NCI-H748 (cell line): ENCODE data around the gene C1orf226.

Source experiments
- DNase-seq: peaks from one replicate; lab custom pipeline; 2025; ENCODE audit not compliant: unreplicated experiment; lab: John Stamatoyannopoulos, UW

C1orf226 gene

DNA sequence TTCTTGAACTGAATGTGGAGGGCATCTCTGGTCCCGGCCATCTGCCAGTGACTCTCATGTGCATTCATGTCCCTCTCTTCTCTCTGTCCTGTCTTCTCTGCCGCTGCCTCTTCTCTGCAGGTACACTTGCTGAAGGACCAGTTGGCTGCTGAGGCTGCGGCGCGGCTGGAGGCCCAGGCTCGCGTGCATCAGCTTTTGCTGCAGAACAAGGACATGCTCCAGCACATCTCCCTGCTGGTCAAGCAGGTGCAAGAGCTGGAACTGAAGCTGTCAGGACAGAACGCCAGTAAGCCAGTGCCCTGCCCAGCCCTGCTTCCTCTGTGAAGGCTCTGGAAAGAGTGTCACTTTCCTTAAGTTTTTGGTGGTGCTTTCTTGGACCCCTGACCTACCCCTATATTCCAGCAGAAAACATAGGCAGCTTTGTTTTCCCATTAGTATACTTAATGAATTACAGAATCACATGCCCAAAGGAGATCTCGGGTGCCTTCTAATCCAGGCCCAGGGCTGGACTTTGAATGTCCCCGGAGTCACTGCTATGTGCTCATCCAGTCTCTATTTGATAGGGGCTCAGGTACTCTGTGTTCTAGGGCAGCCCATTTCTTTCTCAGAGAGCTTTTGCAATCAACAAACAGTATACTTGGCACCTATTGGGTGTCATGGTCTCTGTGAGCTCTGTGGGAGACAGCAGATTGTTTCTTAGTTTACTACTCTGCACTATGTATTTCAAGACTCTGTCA, 16.1 kb upstream of the C1orf226 start:
- DNase-seq: no peak

- DNase-seq: no peak
Observed at GRCh38 chr1:162366149-162366548, 15.4 kb upstream of the C1orf226 start.

DNA sequence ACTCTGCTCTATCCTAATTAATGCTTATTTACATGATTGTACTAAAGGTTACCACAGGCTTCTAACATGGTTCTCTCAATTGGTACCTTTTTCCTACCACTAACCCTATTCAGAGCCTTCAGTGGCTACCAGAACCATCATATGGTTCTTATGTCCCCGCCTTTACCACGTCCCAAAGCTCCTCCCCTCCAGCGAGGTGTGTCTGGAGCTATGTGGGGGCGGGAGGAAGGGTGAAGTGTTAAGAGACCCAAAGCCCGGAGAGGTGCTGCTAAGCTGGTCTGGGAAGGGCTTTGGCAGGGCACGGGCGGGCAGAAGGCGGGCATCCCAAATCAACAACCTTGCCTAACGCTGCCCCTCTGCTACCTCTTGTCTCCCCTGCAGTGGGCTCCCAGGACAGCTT, 14.9 kb upstream of the C1orf226 start:
- DNase-seq: no peak

DNA sequence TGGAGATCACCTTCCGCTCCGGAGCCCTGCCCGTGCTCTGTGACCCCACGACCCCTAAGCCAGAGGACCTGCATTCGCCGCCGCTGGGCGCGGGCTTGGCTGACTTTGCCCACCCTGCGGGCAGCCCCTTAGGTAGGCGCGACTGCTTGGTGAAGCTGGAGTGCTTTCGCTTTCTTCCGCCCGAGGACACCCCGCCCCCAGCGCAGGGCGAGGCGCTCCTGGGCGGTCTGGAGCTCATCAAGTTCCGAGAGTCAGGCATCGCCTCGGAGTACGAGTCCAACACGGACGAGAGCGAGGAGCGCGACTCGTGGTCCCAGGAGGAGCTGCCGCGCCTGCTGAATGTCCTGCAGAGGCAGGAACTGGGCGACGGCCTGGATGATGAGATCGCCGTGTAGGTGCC, 14.5 kb upstream of the C1orf226 start:
- no peak for DNase-seq

- DNase-seq: no peak
Observed at GRCh38 chr1:162367772-162368171, 13.8 kb upstream of the C1orf226 start.

DNA sequence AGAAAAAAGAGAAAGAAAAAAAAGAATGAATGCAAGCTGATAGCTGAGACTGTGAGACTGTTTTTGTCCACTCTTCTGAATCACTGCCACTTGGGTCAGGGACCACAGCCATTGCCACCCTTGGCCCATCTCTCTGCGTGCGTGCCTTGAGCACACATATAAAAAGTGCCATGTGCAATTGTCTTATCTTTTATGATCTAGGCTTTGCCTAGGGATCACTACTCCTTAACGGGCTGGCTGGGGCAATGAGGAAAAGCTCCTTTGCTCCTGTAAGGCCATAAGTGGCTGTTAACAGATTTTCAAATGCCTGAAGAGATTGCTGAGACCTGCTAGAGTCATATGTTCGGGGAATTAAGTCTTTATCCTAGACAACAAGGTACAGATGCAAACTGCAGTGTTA, 13.1 kb upstream of the C1orf226 start:
- DNase-seq: no peak

DNA sequence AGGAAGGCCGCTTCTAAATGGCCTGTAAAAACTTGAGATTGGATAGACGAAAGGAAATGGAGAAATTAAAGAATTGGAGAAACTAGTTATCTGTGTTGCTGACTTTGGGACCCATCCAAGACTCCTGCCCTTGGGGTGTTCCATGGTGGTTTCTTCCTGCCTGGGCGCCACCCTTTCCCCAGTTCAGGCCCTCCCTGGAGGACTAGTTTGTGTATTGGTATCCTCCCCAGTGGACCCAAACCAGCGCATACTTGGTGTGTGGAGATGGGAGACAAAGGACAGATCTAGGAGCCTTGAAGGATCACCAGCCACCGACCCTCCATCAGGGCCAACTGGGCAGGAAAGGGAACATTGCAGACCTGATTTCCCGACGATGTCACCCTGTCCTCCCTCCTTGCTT, 12.0 kb upstream of the C1orf226 start:
- DNase-seq: no peak

DNA sequence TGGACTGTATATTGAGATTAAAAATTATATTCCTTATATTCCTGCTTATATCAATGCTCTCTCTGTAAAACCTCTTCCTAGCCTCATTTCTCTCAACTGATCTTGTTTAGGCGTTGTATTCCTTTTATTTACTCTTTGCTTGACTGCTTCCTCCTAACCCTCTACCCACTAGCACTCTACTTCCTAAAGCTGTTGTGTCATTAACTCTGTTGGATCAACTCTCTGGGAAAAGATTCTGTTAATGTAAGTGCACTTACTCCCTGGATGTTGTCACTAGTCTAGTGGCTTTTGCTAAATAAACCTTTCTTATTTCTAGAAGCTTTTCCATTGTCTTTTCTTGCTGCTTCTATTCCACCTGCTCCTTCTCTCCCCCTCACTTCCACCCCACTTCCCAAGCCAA, 11.4 kb upstream of the C1orf226 start:
- no peak for DNase-seq

- no peak for DNase-seq
Observed at GRCh38 chr1:162370721-162371120, 10.8 kb upstream of the C1orf226 start.

DNA sequence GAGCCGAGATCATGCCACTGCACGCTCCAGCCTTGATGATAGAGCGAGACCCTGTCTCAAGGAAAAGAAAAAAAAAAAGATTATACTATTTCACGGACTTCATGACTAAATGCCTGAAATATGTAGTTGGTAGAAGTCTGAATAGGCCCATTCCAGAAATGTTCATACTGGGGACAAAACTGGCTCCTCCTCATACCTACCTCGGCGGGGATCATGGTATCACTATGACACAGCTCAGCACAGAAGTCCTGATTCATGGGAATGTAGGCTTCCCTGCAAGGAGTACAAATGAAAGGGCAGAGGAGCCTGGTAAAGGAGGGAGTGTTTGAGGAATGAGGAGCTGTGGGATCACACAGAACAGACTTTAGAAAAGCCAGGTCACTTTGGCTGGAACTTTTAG, 9.9 kb upstream of the C1orf226 start:
- no peak for DNase-seq

- no peak for DNase-seq
Observed at GRCh38 chr1:162372159-162373071, 9.1 kb upstream of the C1orf226 start.

DNA sequence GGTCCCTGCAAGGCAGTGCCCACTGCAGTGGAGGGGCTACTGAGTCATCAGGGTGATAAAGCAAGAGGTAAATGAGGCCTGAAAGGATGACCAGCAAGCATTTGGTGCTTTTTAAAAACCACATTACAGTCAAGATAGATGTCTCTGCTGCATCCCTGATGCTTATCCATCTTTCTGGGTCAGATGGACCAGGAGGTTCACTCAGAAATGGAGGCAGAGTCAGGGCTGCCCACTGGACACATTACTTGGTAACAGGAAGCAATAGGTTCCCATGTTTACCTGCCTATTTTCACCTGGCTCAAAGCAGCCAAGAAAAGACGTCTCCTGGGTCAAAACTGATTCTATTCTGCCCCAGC, 8.5 kb upstream of the C1orf226 start:
- no peak for DNase-seq

DNA sequence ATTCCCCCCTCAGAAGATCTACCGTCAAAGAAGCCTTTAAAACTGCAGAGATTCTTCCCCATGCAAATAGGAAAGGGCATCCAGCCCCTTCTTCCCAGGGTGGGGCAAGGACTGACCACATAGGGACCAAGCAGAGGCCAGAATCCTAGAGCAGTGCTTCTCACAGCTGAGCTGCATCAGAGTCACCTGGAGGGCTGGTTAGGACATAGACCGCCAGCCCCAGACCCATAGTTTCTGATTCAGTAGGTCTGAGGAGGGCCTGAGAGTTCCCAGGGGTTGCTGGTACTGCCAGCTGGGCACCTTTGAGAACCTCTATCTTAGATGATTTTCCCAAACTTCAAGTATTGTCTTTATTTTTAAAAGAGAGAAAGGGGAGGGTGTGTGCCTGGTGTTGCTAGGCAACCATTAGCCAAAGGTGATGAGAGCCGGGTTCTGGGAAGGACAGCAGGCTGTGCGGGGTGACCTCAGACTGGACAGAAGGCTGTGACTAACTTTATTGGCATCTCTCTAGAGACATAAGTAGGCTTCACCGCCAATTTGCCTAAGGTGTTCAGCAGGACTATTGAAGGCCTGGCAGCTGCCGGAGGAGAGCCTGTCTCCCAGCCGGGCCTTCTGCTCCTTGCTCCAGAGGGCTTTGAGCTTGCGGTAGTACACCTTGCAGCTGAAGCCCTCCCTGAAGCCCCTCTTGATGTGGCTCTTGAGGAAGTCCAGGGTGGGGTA, 7.8 kb upstream of the C1orf226 start:
- no peak for DNase-seq

DNA sequence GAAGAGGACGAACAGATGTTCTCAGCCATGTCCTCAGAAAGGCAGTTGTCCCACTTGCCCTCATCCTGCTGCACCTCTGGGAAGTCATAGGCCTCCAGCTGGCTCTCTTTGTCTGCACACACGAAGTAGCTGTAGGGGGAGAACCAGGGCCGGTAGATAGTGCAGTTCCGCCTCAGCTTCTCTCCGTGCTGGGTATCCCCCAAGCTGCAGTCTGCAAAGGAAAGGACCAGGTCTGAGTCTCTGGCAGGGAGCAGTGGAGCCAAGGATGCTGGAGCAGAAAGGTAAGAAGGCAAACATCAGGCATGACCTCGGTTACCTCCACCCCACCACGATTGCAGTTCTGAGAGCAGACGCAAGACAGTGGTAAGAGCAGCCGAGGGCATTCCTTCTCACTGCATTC, 7.1 kb upstream of the C1orf226 start:
- no peak for DNase-seq

DNA sequence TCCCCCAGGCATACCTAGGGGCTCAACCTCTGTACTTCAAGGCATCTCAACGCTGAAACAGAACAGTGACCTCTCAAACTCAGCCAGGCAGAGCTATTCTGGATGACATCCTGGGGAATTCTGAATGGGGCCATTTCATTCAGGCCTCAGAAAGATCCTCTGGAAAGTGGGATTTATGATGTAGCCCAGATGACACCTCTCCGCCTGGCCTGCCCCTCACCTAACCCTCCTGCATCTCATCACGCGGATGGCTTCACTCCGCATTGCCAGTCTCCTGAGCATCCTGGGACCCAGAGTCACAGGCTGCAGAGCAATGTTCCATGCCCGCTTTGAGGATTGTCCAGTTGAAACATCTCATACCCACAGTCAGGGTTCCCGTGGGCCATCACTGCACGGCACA, 6.1 kb upstream of the C1orf226 start:
- no peak for DNase-seq

DNA sequence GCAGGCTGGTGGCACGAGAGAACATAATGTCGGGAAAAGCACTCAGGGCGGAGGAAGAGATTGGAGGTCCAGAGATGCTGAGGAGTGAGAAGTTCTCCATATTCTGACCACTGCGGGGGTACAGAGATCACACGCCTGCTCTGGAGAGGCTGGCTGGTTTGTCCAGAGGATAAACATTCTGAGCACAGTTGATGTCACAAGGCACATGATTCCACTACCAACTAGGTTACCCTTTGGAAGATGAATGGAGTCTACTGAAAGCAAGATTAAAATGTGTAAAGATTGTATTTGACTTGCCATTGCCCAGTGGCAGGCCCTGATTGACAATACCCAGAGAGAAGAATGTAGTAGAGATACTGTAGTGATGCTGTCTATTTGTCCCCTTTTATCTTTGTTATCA, 4.8 kb upstream of the C1orf226 start, which contains the start of gene SPATA46:
Gene SPATA46 (minus strand): TSS at position 164 of the 400 bp plus-strand sequence. CDS start 64 bp downstream, at position 100.
- no peak for DNase-seq

GRCh38 chr1:162380061-162380846, 1.3 kb upstream of the C1orf226 start:
- DNase-seq: no peak

- no peak for DNase-seq
Observed at GRCh38 chr1:162381941-162382750, 618 bp downstream of the C1orf226 start.

DNA sequence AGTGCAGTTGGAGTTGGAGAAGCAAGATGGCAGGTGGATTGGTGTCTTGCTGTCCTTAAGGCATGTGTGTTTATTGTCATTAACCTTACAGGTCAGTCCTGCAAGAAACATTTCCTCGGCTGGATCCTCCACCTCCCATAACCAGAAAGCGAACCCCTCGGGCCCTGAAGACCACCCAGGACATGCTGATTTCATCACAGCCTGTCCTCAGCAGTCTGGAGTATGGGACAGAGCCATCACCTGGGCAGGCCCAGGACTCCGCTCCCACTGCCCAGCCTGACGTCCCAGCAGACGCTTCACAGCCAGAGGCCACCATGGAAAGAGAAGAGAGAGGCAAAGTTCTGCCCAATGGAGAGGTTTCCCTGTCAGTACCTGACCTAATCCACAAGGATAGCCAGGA, 1.6 kb downstream of the C1orf226 start:
- no peak for DNase-seq

DNA sequence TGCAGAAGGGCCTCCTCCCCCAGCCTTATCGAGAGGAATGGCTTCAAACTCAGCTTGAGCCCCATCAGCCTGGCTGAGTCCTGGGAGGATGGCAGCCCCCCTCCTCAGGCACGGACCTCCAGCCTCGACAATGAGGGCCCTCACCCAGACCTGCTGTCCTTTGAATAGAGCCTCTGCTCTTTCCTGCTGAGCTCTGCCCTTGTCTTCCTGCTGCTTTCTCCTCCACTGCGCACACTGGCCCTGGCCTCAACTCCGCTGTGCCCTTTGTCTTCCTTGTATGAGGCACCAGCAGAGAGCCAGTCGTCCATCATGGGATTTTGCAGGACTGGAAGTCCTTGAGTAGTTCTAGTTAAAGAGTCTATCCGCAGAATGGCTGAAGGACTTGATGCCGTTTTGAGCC, 2.0 kb downstream of the C1orf226 start:
- no peak for DNase-seq
